GM12878 (cell line): ENCODE results near the gene FERMT2. TPM values are rescaled to one million over a fixed set of nuclear protein-coding genes. Genes with fewer than 3 reads are reported as not detected.

Experiments used
- ATAC-seq: fragments of 200-7000 bp; cut with Tn5 transposase; 3 replicates; pipeline ENCODE4 v1.9.1; 2020; ENCODE audit warnings: mild to moderate bottlenecking, moderate library complexity
- BruUV-seq: library from RNA; stranded (reverse); fragments of 400-500 nt; replicated peaks from 2 replicates; lab custom pipeline; 2021; lab: Mats Ljungman, UMichigan
- CTCF ChIA-PET: fragments of 300-600 bp; sonication (Branson Sonifier 250); formaldehyde crosslinking; extraction: SDS; loops from one replicate; lab custom pipeline; 2021; ENCODE audit warnings: inconsistent platforms; lab: Yijun Ruan, JAX
- POLR2A ChIA-PET: fragments of 350-600 bp; formaldehyde crosslinking; extraction: SDS; loops from one replicate; lab custom pipeline; 2021; ENCODE audit warnings: inconsistent platforms; lab: Charles Lee
- RAD21 ChIA-PET: fragments of 300-600 bp; sonication (Branson Sonifier 250); formaldehyde crosslinking; loops from one replicate; lab custom pipeline; 2023; ENCODE audit warnings: antibody characterized with exemption; ENCODE audit not compliant: unreplicated experiment; lab: Charles Lee
- SMC1A ChIA-PET: fragments of 300-600 bp; sonication (Branson Sonifier 250); formaldehyde crosslinking; loops from one replicate; lab custom pipeline; 2023; ENCODE audit not compliant: unreplicated experiment, uncharacterized antibody; lab: Charles Lee
- DNase-seq: peaks from one replicate; pipeline ENCODE4 v3.0.0-alpha.2; 2011; ENCODE audit warnings: low read depth, low spot score
- FAIRE-seq: peaks from 3 replicates; lab custom pipeline; 2011; peaks lifted over from hg19 to GRCh38; lab: Jason Lieb, UNC
- H2AFZ ChIP-seq: 2 replicates; pipeline ENCODE4 v1.6.0; 2011; ENCODE audit warnings: low read depth, low read length, control low read depth; ENCODE audit not compliant: control insufficient read depth
- H3K27ac ChIP-seq: 2 replicates; pipeline ENCODE4 v1.5.1; 2011; ENCODE audit warnings: control low read depth; ENCODE audit not compliant: control insufficient read depth, insufficient read depth
- H3K27me3 ChIP-seq, 2 experiments: replicated peaks in 1 of 2; 2 replicates each; pipeline versions ENCODE4 v1.6.0 to v1.6.1; 2011; ENCODE audit warnings: low read length in 1 of 2; ENCODE audit not compliant: control insufficient read depth in 2 of 2, insufficient read depth in 2 of 2
- H3K36me3 ChIP-seq, 2 experiments: 2 replicates each; pipeline ENCODE4 v1.5.1; 2011; ENCODE audit warnings: low read length in 1 of 2; ENCODE audit not compliant: control insufficient read depth in 2 of 2, insufficient read depth in 2 of 2
- H3K4me1 ChIP-seq: 2 replicates; pipeline ENCODE4 v1.6.1; 2011; ENCODE audit warnings: mild to moderate bottlenecking, low read length, moderate library complexity, mixed read lengths; ENCODE audit not compliant: control insufficient read depth, insufficient read depth
- H3K4me2 ChIP-seq: 2 replicates; pipeline ENCODE4 v1.6.0; 2011; ENCODE audit warnings: control low read depth; ENCODE audit not compliant: control insufficient read depth, insufficient read depth
- H3K4me3 ChIP-seq: fragments of 200-600 bp; sonication (generic); 2 replicates; pipeline ENCODE4 v1.5.1; 2016
- H3K79me2 ChIP-seq: 2 replicates; pipeline ENCODE4 v1.6.0; 2011; ENCODE audit warnings: low read length; ENCODE audit not compliant: control insufficient read depth, insufficient read depth
- H3K9ac ChIP-seq: 2 replicates; pipeline ENCODE4 v1.8.0; 2011; ENCODE audit warnings: low read length, control low read depth, mixed read lengths; ENCODE audit not compliant: control insufficient read depth, insufficient read depth
- H3K9me3 ChIP-seq: replicated peaks from 3 replicates; pipeline ENCODE4 v1.5.1; 2011; ENCODE audit warnings: mild to moderate bottlenecking, low read length; ENCODE audit not compliant: control insufficient read depth, insufficient read depth
- H4K20me1 ChIP-seq: 2 replicates; pipeline ENCODE4 v1.6.0; 2011; ENCODE audit not compliant: control insufficient read depth, insufficient read depth
- BACH1 ChIP-seq: fragments of 450-650 bp; IDR thresholded peaks from 2 replicates; pipeline ENCODE4 v1.6.1; 2017; ENCODE audit warnings: mild to moderate bottlenecking, borderline replicate concordance
- DPF2 ChIP-seq: fragments of 450-650 bp; IDR thresholded peaks from 2 replicates; pipeline ENCODE4 v1.6.1; 2017; ENCODE audit warnings: mild to moderate bottlenecking
- E2F4 ChIP-seq: IDR thresholded peaks from 2 replicates; pipeline ENCODE4 v1.6.1; 2012; ENCODE audit warnings: low read depth, low read length, improper control_type of control experiment
- E2F8 ChIP-seq: fragments of 450-650 bp; IDR thresholded peaks from 2 replicates; pipeline ENCODE4 v1.6.1; 2018; ENCODE audit warnings: mild to moderate bottlenecking, low read depth, moderate library complexity; ENCODE audit not compliant: partially characterized antibody
- ZNF274 ChIP-seq: IDR thresholded peaks from one replicate; pipeline ENCODE4 v1.8.0; 2011; ENCODE audit not compliant: insufficient read length, insufficient read depth
- WGBS: methylation state at CpG from one replicate; pipeline ENCODE4 v1.1.6; 2016; ENCODE audit warnings: low lambda C conversion rate; ENCODE audit not compliant: insufficient replicate concordance, insufficient coverage; ENCODE audit errors: missing lambda C conversion rate; 5-methylcytosine and 5-hydroxymethylcytosine counted together
- in situ Hi-C: fragments of 300-500 bp; cut with MboI; formaldehyde crosslinking; loops from 9 replicates; pipeline ENCODE4 v1.14.3; 2018; ENCODE audit warnings: mixed read lengths
- intact Hi-C: fragments of 100-400 bp; cut with micrococcal nuclease; formaldehyde crosslinking; loops from one replicate; pipeline ENCODE4 v1.14.2; 2022; ENCODE audit not compliant: unreplicated experiment
- polyA plus RNA-seq, 11 experiments: library from polyadenylated mRNA; depleted of rRNA in 4 of 11; unstranded in 6 of 11; stranded (reverse) in 5 of 11; fragments of >200 nt; fragmentation: Nextera tagmentation in 4 of 11; fragmentation: Illumina TruSeq in 1 of 11; extraction: Ambion mirVana in 4 of 11; extraction: Trizol in 1 of 11; gene quantifications; 1 replicate in 1 of 11; 2 replicates in 10 of 11; pipeline versions ENCODE4 v1.2.1 to v1.2.3, GENCODE V29; 2011 to 2016; ENCODE audit warnings: inconsistent platforms in 2 of 11, missing spikeins in 2 of 11, low read depth in 1 of 11
- total RNA-seq, 4 experiments: library from RNA; depleted of rRNA in 3 of 4; stranded (reverse); fragments of >200 nt in 3 of 4; fragmentation: Illumina TruSeq in 1 of 4; extraction: Trizol in 1 of 4; gene quantifications; 2 replicates each; pipeline versions ENCODE4 v1.2.1 to v1.2.3, GENCODE V29; 2013 to 2021
- TF ChIP-seq, protein P1 (sequence below): fragments of 450-650 bp; IDR thresholded peaks from 2 replicates; pipeline ENCODE4 v1.6.1; 2016; ENCODE audit warnings: mild to moderate bottlenecking, moderate library complexity, borderline replicate concordance
- TF ChIP-seq, protein P2 (sequence below): IDR thresholded peaks from 2 replicates; pipeline ENCODE4 v1.6.1; 2011; ENCODE audit warnings: borderline replicate concordance, low read depth, mild to moderate bottlenecking, moderate library complexity, low read length; ENCODE audit not compliant: insufficient read depth, poor library complexity, severe bottlenecking
- TF ChIP-seq, protein P3 (sequence below): fragments of 450-650 bp; IDR thresholded peaks from 2 replicates; pipeline ENCODE4 v1.6.1; 2016; ENCODE audit warnings: mild to moderate bottlenecking

FERMT2 gene
- total and polyA plus RNA-seq, 10 of the 15 experiments (the other 5 are each of a cell fraction or from before 2014, with no cell fraction given), result 4.9 to 35.5 (median 19.5) TPM

- ChIA-PET RAD21 (no interaction called here), POLR2A (no interaction called here), CTCF (interaction anchor here (1.0 kb wide), 1 partner anchor 48 kb away, joined by 3 read pairs; no protein-coding TSS in a partner anchor), SMC1A (interaction anchor here (0.6 to 1.3 kb wide), 3 partner anchors 9 to 69 kb away, joined by 3 read pairs; no protein-coding TSS in a partner anchor)
- in situ Hi-C loops (no loop called here), intact Hi-C loops (no loop called here)
- no peak overlapping the region for H3K9ac ChIP-seq
- no peaks in the 10 kb centered on the region for H4K20me1 ChIP-seq
- H3K27ac ChIP-seq, result no peak overlapping the region
- no peaks in the 10 kb centered on the region for H3K27me3 ChIP-seq
- no peak overlapping the region for H3K4me2 ChIP-seq
- ATAC-seq (no peak), DNase-seq (no peak), FAIRE-seq (no peak)
- whole genome bisulfite sequencing, result 69% methylated on average over 4 of the region's 4 CpGs
- no peak overlapping the region for H2AFZ ChIP-seq
- no TSS peak for BruUV-seq
- H3K4me1 ChIP-seq, result peaks cover 6% of the 10 kb centered on the region
- TF ChIP-seq E2F4 (no peak), E2F8 (no peak), DPF2 (no peak), ZNF274 (no peak), BACH1 (no peak)
- TF ChIP-seq, protein P1, sequence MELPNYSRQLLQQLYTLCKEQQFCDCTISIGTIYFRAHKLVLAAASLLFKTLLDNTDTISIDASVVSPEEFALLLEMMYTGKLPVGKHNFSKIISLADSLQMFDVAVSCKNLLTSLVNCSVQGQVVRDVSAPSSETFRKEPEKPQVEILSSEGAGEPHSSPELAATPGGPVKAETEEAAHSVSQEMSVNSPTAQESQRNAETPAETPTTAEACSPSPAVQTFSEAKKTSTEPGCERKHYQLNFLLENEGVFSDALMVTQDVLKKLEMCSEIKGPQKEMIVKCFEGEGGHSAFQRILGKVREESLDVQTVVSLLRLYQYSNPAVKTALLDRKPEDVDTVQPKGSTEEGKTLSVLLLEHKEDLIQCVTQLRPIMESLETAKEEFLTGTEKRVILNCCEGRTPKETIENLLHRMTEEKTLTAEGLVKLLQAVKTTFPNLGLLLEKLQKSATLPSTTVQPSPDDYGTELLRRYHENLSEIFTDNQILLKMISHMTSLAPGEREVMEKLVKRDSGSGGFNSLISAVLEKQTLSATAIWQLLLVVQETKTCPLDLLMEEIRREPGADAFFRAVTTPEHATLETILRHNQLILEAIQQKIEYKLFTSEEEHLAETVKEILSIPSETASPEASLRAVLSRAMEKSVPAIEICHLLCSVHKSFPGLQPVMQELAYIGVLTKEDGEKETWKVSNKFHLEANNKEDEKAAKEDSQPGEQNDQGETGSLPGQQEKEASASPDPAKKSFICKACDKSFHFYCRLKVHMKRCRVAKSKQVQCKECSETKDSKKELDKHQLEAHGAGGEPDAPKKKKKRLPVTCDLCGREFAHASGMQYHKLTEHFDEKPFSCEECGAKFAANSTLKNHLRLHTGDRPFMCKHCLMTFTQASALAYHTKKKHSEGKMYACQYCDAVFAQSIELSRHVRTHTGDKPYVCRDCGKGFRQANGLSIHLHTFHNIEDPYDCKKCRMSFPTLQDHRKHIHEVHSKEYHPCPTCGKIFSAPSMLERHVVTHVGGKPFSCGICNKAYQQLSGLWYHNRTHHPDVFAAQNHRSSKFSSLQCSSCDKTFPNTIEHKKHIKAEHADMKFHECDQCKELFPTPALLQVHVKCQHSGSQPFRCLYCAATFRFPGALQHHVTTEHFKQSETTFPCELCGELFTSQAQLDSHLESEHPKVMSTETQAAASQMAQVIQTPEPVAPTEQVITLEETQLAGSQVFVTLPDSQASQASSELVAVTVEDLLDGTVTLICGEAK, result no peak
- TF ChIP-seq, protein P2, sequence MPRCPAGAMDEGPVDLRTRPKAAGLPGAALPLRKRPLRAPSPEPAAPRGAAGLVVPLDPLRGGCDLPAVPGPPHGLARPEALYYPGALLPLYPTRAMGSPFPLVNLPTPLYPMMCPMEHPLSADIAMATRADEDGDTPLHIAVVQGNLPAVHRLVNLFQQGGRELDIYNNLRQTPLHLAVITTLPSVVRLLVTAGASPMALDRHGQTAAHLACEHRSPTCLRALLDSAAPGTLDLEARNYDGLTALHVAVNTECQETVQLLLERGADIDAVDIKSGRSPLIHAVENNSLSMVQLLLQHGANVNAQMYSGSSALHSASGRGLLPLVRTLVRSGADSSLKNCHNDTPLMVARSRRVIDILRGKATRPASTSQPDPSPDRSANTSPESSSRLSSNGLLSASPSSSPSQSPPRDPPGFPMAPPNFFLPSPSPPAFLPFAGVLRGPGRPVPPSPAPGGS, result no peak
- TF ChIP-seq, protein P3, sequence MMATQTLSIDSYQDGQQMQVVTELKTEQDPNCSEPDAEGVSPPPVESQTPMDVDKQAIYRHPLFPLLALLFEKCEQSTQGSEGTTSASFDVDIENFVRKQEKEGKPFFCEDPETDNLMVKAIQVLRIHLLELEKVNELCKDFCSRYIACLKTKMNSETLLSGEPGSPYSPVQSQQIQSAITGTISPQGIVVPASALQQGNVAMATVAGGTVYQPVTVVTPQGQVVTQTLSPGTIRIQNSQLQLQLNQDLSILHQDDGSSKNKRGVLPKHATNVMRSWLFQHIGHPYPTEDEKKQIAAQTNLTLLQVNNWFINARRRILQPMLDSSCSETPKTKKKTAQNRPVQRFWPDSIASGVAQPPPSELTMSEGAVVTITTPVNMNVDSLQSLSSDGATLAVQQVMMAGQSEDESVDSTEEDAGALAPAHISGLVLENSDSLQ, result no peak
- H3K9me3 ChIP-seq, result no peaks in the 10 kb centered on the region
- no peaks in the 10 kb centered on the region for H3K36me3 ChIP-seq
- H3K4me3 ChIP-seq, result no peak overlapping the region
- no peaks in the 10 kb centered on the region for H3K79me2 ChIP-seq
Measured at GRCh38 chr14:52913271-52913670, 37.6 kb downstream of the FERMT2 start.
